GM21619 (cell line): ENCODE data around the gene SGPL1.
"Not testable (repeated sequence)": the region's sequence is repeated elsewhere in the genome, so short reads cannot be mapped to it uniquely, and the experiment has no call there.

Experiments
- ATAC-seq: cut with Tn5 transposase; IDR thresholded peaks from one replicate; pipeline ENCODE4 v1.9.1; 2021; ENCODE audit not compliant: unreplicated experiment

SGPL1 gene

DNA sequence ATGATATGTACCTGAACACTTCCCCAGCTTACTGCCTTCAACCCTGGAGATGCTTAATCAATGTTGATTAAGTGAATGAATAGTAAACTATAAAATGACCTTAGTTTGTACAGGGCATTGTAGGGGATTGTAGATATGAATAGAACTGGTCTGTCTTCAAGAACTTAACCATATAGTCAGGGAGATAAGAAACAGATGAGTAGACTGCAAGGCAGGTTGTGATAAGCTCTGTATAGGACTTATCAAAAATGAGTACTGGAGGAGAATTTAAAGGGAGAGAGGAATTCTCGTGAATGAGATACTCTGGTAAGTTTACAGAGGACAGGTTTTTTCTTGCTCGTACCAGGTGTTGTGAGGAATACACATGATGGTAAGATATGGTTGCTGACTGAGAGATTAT lies 27.6 kb downstream of the SGPL1 start:
- ATAC-seq = no peak

DNA sequence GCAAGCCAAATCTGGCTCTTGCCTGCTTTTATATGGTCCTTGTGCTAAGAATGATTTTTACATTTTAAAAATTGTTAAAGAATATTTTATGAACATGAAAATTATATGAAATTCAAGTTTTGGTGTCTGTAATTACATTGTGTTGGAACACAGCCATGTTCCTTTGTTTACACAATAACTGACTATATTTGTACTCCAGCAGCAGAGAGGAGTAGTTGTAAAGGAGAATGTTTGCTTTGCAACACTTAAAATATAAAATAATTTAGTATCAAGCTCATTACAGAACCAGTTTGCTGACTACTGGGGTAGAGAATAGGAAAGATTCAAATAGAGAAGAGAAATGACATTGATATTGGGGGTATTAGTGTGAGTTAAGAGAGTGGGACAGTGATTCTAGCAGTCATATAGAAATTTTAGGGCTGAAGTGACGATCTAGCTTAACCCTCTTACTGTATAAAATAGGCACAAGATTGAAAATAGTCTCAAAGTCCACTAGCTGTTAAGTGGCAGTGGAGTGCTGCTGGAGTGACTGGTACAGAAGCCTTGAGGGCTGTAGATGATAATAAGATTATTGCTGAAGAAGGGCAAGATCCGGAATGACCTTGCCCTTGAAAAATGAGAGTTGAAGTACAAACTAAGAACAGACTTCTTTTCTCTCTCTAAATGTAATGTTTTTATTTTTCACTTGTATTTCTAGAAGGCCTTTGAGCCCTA lies 28.2 kb downstream of the SGPL1 start:
- ATAC-seq = no peak

DNA sequence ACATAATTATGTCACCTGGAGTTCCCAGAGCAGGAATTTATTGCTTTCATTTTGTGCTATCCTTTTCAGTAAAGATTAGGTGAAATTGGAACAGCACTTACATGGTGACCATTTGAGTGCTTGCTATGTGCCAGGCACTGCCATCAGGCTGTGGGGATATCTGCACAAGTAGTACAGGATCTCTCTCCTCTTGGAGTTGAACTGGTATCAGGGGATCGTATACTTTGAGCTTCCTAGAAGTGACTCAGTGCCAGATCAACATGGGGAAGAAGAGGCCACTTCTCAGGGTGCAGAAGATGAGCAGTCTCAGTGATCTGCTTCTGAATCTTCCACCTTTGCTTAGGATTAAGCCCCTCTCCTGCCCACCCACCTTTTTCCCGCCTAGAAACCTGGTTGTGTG lies 29.5 kb downstream of the SGPL1 start:
- no peak for ATAC-seq

DNA sequence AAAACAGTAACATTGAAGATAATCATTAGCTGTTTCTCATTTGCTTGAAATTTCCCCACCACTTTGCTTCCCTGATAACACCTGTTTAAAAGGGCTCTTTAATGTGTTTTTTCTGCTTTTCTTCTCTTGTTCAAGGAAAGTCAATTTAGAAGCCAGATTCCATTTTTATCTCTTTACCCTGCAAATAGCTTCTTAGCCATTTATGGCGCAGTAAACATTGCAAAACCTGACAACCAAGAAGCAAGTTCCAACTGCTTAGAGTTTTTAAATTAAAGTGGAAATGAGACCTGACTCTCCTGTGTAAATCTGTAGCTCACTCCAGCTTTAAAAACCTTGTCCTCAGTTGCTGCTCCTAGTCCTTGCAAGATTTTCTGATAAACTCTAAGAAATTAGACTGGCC lies 30.1 kb downstream of the SGPL1 start:
- ATAC-seq = no peak

DNA sequence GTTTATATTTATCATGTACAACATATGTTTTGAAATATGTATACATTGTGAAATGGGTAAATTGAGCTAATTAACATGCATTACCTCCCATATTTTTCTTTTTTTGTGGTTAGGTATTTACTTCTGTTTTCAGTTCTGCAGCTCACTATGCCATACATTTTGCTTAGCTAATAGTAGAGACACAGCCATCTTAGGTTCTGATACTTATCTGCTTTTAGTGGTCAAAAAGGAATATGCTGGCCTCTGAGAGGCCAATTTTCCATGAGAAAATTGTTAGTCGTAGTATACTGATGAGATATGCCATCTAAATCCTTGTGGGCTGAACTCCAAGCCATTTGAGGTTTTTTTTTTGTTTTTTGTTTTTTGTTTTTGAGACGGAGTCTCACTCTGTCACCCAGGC lies 31.0 kb downstream of the SGPL1 start:
- no peak for ATAC-seq

DNA sequence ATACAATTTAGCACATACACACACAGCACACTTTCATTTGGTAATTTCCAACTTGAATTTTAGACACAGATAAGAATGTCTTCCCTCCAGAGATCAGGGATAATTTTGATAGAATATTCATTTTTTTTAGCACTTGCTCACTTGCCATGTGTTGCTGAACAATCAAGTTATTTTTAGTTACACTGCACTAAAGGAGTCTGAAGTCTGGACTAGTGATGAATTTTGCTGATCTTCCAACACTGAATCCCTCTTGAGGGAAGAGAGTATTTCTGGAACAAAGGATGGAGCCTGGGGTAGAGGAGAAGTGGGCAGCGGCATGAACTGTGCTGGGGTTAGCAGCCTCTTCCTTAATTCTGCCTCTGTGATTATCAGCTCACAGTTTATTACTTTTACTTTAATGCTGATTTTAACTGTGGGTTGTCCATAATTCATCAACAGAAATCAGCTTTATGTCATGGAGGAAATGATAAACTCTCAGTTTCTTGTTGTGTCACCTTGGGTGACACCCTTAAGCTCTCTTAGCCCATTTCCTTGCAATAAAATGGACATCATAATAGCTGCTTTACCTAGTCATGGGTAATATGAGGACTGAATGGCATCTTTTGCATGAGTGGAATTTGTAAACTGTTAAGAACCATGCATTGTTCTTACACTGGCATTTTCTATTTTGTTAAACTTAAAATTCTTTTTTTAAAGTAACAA lies 32.1 kb downstream of the SGPL1 start:
- ATAC-seq = no peak

DNA sequence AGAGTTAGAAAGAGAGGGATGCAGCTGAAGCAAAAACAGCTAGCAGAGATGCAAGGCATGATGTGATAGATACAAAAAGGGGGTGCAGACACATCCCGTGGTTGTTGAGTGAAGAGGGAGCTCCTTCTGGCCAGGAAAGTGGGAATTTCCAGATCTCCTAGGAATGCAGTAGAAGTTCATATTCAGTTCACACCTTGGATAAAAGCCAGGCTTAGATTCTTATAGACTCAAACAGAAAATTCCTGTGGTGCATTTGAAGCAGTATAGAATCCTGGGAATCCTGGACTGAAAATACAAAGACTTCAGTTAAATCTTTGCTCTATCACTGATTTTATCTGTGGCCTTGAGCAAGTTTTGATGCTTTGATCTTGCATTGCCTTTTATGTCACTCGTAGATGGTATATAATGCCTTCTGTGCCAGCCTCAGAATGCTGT lies 33.9 kb downstream of the SGPL1 start:
- no peak for ATAC-seq

DNA sequence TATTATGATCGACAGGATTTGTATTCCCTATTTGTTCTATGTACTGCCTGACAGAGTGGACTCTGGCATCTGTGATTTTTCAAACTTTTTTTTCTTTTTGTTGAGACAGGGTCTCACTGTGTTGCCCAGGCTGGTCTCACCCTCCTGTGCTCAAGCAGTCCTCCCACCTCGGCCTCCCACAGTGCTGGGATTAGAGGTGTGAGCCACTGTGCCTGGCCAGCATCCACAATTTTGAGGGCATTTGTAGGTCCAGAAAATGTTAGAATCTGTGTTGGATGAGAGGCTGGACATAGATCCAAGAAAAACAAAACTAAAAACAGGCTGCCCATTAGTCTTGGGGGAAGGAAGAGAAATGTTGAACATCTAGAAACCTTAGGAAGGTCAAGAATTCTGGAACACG lies 34.3 kb downstream of the SGPL1 start:
- no peak for ATAC-seq

DNA sequence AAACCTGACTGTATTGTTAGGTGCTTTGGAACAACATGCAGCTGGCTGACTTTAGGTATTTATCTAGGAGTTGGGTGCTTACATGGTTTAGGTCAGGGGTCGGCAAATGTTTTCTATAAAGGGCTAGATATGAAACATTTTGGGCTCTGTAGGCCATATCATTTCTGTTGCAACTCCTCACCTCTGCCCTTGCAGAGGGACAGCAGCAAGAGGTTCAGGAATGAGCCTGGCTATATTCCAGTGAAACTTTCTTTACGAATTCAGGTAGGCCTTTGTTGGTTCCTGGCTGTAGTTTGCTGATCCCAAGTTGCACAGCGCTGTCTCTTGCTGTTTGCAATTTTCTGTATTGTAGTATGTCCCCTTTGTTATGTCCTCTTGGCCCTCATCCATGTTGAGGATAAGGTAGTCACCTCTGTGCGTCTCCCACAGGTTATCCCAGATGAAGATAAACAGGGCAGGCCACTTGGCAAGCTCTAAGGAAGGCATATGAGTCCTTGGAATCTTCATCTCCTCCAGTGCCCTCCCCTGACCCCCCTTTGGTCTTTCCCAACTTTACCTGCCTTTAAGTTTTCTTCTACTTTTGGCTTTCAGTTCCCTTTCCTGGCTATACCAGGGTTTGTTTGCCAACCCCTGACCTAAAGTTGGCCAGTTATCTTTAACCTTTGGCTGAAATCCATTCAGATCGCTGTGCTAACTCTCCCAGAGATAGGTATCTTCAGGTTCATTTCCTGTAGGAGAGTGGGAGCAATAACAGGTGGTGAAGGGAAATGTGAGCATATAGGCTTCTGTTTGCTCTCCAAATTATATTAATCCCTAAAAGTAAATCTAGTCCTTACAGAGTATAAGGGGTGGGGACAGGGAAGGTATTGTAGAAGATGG lies 36.1 kb downstream of the SGPL1 start:
- ATAC-seq = no peak

DNA sequence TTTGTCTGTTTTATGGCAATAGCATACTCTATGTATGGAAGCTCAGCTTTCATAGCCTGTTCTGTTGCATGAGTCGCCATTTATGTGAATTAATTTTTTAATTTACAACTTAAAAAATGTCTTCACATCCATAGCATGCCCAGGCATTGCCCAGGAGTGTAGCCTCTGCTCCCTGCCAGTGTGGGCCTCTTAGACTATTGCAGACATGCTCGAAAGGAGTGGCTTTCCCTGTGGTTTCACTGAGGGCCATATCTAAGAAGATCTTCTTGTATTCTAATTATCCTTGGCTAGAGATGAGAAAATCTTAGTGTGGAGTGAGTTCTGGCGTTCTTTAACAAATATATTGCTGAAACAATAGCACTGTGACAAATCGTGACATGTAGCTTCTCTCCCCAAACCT lies 37.3 kb downstream of the SGPL1 start:
- ATAC-seq = no peak

DNA sequence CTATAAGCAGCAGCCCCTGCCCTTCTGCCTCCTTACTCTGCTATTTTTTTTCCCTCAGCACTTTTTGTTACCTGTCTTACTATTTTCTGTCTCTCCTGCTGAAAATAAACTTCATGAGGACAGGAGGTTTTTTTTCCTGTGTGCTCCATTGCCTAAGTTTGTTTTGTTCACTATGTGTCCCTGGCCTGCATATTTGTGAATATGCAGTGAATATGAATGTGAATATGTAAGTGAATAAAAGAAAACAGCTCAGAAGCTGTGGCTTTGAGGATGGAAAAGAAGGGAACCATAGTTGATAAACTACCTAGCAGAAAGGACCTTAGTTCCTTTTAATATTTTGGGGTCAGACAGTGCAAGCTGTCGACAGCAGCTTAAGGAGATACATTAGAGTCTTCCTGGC lies 37.7 kb downstream of the SGPL1 start:
- no peak for ATAC-seq

DNA sequence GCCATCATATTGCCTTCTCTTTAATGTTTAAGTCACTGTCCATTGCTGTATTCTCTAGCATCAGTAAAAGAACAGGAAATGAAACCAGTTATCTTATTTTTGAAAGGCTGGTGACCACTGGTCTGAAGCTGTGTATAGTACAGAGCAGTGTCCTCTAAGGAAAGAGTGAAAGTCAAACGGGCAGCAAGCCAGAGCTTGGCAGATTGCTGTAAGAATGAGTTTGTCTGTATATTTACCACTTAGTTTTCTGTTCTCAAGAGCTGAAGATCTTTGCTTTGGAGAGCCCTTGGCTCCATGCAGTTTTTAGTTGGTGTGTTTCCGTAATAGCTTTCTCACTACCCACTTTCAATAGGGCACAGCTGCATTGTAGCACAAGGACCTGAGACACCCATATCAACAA lies 40.7 kb downstream of the SGPL1 start:
- ATAC-seq = no peak

DNA sequence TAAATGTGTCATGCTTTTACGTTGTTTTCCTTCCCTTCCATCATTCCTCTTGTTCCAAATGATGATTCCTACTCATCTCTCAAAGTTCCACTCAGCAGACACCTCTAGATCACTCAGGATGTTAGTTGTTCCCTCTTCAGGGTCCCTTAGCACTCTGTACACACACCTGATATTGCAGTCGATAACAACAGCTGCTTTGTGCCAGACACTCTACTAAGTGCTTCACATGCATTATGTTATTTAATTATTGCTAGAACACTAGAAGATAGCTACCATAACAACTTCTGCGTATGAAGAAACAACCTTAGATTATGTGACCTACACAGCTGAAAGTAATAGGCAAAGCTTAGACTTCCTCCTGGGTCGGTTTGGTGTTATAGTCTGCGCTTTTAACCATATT lies 43.0 kb downstream of the SGPL1 start:
- no peak for ATAC-seq

DNA sequence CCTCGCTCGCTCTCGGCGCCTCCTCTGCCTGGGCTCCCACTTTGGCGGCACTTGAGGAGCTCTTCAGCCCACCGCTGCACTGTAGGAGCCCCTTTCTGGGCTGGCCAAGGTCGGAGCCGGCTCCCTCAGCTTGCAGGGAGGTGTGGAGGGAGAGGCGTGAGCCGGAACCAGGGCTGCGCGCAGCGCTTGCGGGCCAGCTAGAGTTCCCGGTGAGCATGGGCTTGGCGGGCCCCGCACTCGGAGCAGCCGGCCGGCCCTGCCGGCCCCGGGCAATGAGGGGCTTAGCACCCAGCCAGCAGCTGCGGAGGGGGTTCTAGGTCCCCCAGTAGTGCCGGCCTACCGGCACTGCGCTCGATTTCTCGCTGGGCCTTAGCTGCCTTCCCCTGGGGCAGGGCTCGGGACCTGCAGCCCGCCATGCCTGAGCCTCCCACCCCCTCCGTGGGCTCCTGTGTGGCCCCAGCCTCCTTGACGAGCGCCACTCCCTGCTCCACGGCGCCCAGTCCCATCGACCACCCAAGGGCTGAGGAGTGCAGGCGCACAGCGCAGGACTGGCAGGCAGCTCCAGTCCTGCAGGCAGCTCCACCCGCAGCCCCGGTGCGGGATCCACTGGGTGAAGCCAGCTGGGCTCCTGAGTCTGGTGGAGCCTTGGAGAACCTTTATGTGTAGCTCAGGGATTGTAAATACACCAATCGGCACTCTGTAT lies 45.9 kb downstream of the SGPL1 start:
- ATAC-seq = not testable (repeated sequence)

DNA sequence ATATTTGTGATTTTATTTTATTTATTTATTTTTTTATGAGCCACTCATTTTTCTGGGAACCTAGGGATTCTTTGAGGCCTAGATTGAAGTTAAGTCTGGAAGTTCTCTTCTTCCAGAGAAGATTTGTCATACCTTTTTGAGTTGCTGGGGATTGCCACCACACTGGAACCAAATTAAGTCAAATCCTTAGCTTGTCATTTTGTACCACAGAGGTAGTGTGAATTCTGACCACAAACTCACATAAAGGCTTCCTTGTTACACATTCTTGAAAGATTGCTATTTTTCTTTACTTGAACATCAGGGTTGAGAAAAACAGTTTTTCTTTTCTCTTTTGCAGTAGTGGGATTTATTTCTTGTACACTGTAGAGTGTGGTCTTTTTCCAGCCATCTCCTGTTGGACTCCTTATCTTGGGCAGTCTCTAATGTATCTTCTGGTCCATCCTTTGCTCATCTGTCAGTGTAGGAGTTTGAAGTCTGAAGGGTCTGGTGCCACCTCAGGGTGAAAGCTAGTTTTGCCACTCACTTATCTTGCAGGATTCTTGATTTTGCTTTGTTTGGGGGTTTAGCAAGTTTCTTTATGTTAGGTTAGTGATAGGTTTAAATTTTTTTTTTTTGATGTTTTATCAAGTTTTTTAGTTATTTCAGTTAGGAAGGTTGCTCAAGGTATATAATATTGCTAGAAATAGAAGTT lies 47.9 kb downstream of the SGPL1 start:
- ATAC-seq = no peak

DNA sequence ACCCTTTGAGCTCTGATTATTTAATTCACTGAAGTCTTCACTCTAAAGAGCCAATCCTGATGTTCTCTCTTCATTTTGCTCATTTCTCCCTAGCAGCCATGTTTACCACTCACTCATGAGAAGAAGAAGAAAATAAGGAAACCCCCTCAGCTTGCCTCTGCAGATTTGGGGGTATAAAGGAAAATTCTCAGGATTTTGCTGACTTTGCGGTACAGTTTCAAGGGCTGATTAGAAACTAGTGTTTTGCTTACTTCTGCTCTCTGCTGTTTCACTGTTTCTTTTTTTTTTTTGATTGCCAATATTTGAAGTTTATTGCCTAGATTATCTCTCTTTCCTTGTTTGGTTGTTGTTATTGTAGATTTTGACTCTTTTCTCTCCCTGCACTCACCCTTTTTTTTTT lies 49.2 kb downstream of the SGPL1 start:
- no peak for ATAC-seq

DNA sequence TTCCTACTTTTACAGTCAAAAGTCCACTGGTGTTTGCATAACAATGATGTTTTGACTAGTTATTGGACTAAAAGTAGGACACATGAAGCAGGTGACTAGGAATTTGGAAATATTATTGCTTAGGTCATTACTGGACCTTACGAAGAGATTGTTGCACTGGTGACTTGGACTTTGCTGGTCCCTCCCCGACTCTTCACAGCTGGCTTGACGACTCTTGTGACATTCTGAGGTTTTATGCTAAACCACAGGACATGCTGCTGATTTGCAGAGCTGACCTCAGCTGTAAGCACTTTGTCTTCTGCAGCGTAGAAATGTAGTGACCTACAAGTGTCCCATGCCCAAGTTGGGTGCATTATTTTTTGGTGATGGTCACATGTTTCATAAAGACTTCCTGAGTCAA lies 50.7 kb downstream of the SGPL1 start:
- no peak for ATAC-seq

DNA sequence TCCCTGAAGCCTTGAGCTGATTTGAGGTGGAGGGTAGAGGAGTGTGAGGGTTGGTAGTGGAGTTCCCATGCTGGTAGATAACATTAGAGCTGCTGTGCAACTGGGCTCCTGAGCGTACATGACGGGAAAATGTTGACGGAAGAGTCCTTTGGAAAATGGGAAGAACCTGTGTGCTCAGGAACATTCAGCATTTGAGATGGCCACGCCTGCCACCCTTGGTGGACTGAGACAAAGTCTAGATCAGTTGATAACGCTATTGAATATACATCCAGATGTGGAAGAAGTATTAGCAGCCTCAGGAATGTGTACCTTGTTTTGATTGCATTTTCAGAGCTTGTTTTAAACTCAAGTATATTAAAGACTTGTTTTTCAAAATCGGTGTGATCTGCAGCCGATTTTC lies 56.5 kb downstream of the SGPL1 start:
- ATAC-seq = no peak

DNA sequence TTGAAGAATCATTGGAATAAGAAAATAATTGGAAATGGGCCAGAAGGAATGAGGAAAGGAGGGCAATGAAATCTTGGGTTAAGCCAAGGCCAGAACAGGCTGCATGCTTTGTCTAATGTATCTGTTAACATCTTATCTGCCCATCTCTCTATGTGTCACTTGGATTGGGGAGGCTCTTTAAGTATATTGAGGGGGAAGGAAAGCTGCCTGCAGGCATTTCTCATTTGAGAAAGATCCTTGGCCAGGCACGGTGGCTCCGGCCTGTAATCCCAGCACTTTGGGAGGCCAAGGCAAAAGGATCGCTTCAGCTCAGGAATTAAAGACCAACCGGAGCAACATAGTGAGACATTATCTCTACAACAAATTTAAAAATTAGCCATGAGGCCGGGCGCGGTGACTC lies 58.3 kb downstream of the SGPL1 start:
- ATAC-seq = no peak

DNA sequence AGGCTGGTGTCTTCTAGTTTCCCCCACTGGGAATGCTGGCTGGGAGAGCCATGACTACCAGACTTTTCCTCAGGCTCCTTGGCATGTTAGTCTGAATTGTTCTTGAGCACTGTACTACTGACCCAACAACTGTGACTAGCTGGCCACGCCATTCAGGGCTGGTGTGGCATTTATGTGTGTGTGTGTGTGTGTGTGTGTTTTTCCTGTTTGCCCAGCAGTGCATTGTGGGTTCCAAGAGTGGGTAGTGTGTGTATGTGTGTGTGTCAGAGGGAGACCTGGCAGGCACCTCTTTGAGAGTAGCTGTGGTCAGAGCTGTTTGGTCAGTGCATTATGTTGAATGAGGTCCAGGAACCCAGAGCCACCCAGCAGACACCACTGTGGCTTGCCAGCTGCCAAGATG lies 63.5 kb downstream of the SGPL1 start:
- ATAC-seq = no peak

DNA sequence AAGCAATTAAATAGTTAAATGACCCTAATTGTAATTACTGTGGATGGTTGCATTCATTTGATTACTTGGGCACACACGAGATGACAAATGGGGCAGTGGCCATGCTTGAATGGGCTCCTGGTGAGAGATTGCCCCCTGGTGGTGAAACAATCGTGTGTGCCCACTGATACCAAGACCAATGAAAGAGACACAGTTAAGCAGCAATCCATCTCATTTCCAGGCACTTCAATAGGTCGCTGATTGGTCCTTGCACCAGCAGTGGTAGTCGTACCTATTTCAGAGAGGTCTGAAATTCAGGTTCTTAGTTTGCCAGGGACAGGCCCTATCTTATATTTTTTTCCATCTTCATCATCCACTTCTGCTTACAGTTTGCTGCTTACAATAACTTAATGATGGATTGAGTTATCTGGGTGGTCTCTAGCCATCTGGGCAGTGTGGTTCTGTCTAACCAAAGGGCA lies 64.4 kb downstream of the SGPL1 start:
- no peak for ATAC-seq
